ENCODE data around the gene RAD51.

DNA sequence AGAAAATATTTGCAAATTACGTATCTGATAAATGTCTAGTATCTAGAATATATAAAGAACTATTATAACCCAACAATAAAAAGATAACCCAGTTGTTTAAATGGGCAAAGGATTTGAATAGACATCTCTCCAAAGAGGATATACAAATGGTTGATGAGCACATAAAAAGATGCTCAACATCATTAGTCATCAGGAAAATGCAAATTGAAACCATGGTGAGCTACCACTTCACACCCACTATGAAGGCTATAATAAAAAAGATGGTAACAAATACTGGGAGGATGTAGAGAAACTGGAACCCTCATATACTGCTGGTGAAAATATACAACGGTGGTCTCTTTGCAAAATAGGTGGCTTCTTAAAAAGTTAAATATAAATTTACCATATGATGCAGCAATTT lies 28.0 kb downstream of the RAD51 start:
- TF ChIP-seq, protein P1, sequence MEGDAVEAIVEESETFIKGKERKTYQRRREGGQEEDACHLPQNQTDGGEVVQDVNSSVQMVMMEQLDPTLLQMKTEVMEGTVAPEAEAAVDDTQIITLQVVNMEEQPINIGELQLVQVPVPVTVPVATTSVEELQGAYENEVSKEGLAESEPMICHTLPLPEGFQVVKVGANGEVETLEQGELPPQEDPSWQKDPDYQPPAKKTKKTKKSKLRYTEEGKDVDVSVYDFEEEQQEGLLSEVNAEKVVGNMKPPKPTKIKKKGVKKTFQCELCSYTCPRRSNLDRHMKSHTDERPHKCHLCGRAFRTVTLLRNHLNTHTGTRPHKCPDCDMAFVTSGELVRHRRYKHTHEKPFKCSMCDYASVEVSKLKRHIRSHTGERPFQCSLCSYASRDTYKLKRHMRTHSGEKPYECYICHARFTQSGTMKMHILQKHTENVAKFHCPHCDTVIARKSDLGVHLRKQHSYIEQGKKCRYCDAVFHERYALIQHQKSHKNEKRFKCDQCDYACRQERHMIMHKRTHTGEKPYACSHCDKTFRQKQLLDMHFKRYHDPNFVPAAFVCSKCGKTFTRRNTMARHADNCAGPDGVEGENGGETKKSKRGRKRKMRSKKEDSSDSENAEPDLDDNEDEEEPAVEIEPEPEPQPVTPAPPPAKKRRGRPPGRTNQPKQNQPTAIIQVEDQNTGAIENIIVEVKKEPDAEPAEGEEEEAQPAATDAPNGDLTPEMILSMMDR (IDR thresholded peaks at IDR 0.05), result no peak
- TF ChIP-seq POLR2A (IDR thresholded peaks at IDR 0.05) (no peak), EP300 (IDR thresholded peaks at IDR 0.05) (no peak)
